Activated T-helper 1 cell treated with anti-CD3 and anti-CD28 coated beads, Interleukin-12 subunit alpha, Interleukin-12 subunit beta, Interleukin-2, Interleukin-4 antibody, amounts not matched to agents 30 ng/mL and 10 ng/mL and 1 ng/mL, durations not matched to agents 14 hours and 24 hours and 36 hours (primary cell): ENCODE results near the gene DCLK1. TPM values are rescaled to one million over a fixed set of nuclear protein-coding genes. Genes with fewer than 3 reads are reported as not detected.

Experiments used
- DNase-seq: peaks from one replicate; pipeline ENCODE4 v3.0.0; 2021; ENCODE audit warnings: low spot score
- H3K27ac Mint-ChIP-seq: one replicate; pipeline ENCODE4 v1.8.0; 2021; ENCODE audit warnings: mild to moderate bottlenecking, mixed read lengths
- H3K27me3 Mint-ChIP-seq: one replicate; pipeline ENCODE4 v1.8.0; 2022; ENCODE audit warnings: mild to moderate bottlenecking, moderate library complexity, mixed read lengths; ENCODE audit not compliant: insufficient read depth
- H3K36me3 Mint-ChIP-seq: one replicate; pipeline ENCODE4 v1.8.0; 2021; ENCODE audit warnings: low read depth, mixed read lengths
- H3K4me1 Mint-ChIP-seq: one replicate; pipeline ENCODE4 v1.8.0; 2021; ENCODE audit warnings: low read depth, mixed read lengths
- H3K4me3 Mint-ChIP-seq: one replicate; pipeline ENCODE4 v1.8.0; 2021; ENCODE audit warnings: mild to moderate bottlenecking, moderate library complexity, mixed read lengths
- H3K9me3 Mint-ChIP-seq: one replicate; pipeline ENCODE4 v1.8.0; 2021; ENCODE audit warnings: mixed read lengths
- intact Hi-C: fragments of 100-400 bp; cut with micrococcal nuclease; formaldehyde crosslinking; loops from one replicate; pipeline ENCODE4 v1.15.1; 2024
- total RNA-seq: library from RNA; stranded (reverse); gene quantifications from 2 replicates; pipeline ENCODE4 v1.2.3, GENCODE V29; 2022

The DCLK1 gene
- total RNA-seq, 1 donor from 2014 or later, result not detected

GRCh38 chr13:35957241-35957731 lies 173.9 kb downstream of the DCLK1 start:
- Mint-ChIP-seq H3K9me3 (no peaks in the 10 kb centered on the region), H3K27ac (no peak overlapping the region), H3K27me3 (no peaks in the 10 kb centered on the region), H3K4me1 (no peaks in the 10 kb centered on the region), H3K36me3 (no peaks in the 10 kb centered on the region), H3K4me3 (no peak overlapping the region)
- intact Hi-C loops, result no loop called here
- DNase-seq, result no peak

- H3K4me1 Mint-ChIP-seq, result no peaks in the 10 kb centered on the region
Measured at GRCh38 chr13:35956074-35956473, 175.1 kb downstream of the DCLK1 start.

GRCh38 chr13:35954207-35954560 lies 177.0 kb downstream of the DCLK1 start:
- H3K9me3 Mint-ChIP-seq, result no peaks in the 10 kb centered on the region
- no peak for DNase-seq
- no peaks in the 10 kb centered on the region for H3K4me1 Mint-ChIP-seq
- H3K36me3 Mint-ChIP-seq, result no peaks in the 10 kb centered on the region
- H3K27ac Mint-ChIP-seq, result no peak overlapping the region
- no peak overlapping the region for H3K4me3 Mint-ChIP-seq
- intact Hi-C loops, result no loop called here
- H3K27me3 Mint-ChIP-seq, result no peaks in the 10 kb centered on the region

More at GRCh38 chr13:35956074-35956473, 175.1 kb downstream of the DCLK1 start:
- Mint-ChIP-seq H3K27me3 (no peaks in the 10 kb centered on the region), H3K9me3 (no peaks in the 10 kb centered on the region), H3K4me3 (no peak overlapping the region), H3K36me3 (no peaks in the 10 kb centered on the region), H3K27ac (no peak overlapping the region)
- intact Hi-C loops, result no loop called here
- no peak for DNase-seq

- H3K4me3 Mint-ChIP-seq, result no peak overlapping the region
- H3K36me3 Mint-ChIP-seq, result no peaks in the 10 kb centered on the region
- H3K27ac Mint-ChIP-seq, result no peak overlapping the region
- DNase-seq, result no peak
- H3K4me1 Mint-ChIP-seq, result no peaks in the 10 kb centered on the region
- H3K9me3 Mint-ChIP-seq, result no peaks in the 10 kb centered on the region
- intact Hi-C loops, result no loop called here
- no peaks in the 10 kb centered on the region for H3K27me3 Mint-ChIP-seq
Measured at GRCh38 chr13:35953537-35954206, 177.5 kb downstream of the DCLK1 start.

GRCh38 chr13:35947315-35947714 lies 183.9 kb downstream of the DCLK1 start:
- no peak overlapping the region for H3K4me3 Mint-ChIP-seq
- H3K9me3 Mint-ChIP-seq, result peaks cover 6% of the 10 kb centered on the region
- no peaks in the 10 kb centered on the region for H3K36me3 Mint-ChIP-seq
- H3K27me3 Mint-ChIP-seq, result no peaks in the 10 kb centered on the region
- intact Hi-C loops, result no loop called here
- no peaks in the 10 kb centered on the region for H3K4me1 Mint-ChIP-seq
- H3K27ac Mint-ChIP-seq, result no peak overlapping the region
- DNase-seq, result no peak

- Mint-ChIP-seq H3K27ac (no peak overlapping the region), H3K4me3 (no peak overlapping the region), H3K9me3 (peaks cover 6% of the 10 kb centered on the region), H3K27me3 (no peaks in the 10 kb centered on the region), H3K36me3 (no peaks in the 10 kb centered on the region), H3K4me1 (no peaks in the 10 kb centered on the region)
- intact Hi-C loops, result no loop called here
- DNase-seq, result no peak
Measured at GRCh38 chr13:35945368-35945767, 185.8 kb downstream of the DCLK1 start.

- Mint-ChIP-seq H3K36me3 (no peaks in the 10 kb centered on the region), H3K27me3 (no peaks in the 10 kb centered on the region), H3K4me1 (no peaks in the 10 kb centered on the region), H3K4me3 (no peak overlapping the region), H3K9me3 (peaks cover 11% of the 10 kb centered on the region), H3K27ac (no peak overlapping the region)
- intact Hi-C loops, result no loop called here
- no peak for DNase-seq
Measured at GRCh38 chr13:35941374-35941773, 189.8 kb downstream of the DCLK1 start.

GRCh38 chr13:35940734-35941133 lies 190.4 kb downstream of the DCLK1 start:
- peaks cover 11% of the 10 kb centered on the region for H3K9me3 Mint-ChIP-seq
- intact Hi-C loops, result no loop called here
- no peak overlapping the region for H3K27ac Mint-ChIP-seq
- no peaks in the 10 kb centered on the region for H3K4me1 Mint-ChIP-seq
- no peak for DNase-seq
- no peak overlapping the region for H3K4me3 Mint-ChIP-seq
- no peaks in the 10 kb centered on the region for H3K36me3 Mint-ChIP-seq
- no peaks in the 10 kb centered on the region for H3K27me3 Mint-ChIP-seq

GRCh38 chr13:35936246-35936978 lies 194.8 kb downstream of the DCLK1 start:
- Mint-ChIP-seq H3K4me1 (no peaks in the 10 kb centered on the region), H3K27me3 (no peaks in the 10 kb centered on the region), H3K4me3 (no peak overlapping the region), H3K27ac (no peak overlapping the region), H3K36me3 (no peaks in the 10 kb centered on the region), H3K9me3 (peaks cover 26% of the 10 kb centered on the region)
- intact Hi-C loops, result no loop called here
- DNase-seq, result no peak

- intact Hi-C loops, result no loop called here
- Mint-ChIP-seq H3K4me3 (no peak overlapping the region), H3K27ac (no peak overlapping the region), H3K4me1 (no peaks in the 10 kb centered on the region), H3K27me3 (no peaks in the 10 kb centered on the region), H3K9me3 (peaks cover 23% of the 10 kb centered on the region), H3K36me3 (no peaks in the 10 kb centered on the region)
- DNase-seq, result no peak
Measured at GRCh38 chr13:35930665-35931631, 200.2 kb downstream of the DCLK1 start.

- Mint-ChIP-seq H3K27me3 (no peaks in the 10 kb centered on the region), H3K9me3 (peaks cover 13% of the 10 kb centered on the region), H3K27ac (no peak overlapping the region), H3K4me1 (no peaks in the 10 kb centered on the region), H3K36me3 (no peaks in the 10 kb centered on the region), H3K4me3 (no peak overlapping the region)
- intact Hi-C loops, result no loop called here
- DNase-seq, result no peak
Measured at GRCh38 chr13:35927567-35928021, 203.6 kb downstream of the DCLK1 start.

GRCh38 chr13:35926859-35927530 lies 204.2 kb downstream of the DCLK1 start:
- Mint-ChIP-seq H3K4me3 (no peak overlapping the region), H3K27me3 (no peaks in the 10 kb centered on the region), H3K36me3 (no peaks in the 10 kb centered on the region), H3K4me1 (no peaks in the 10 kb centered on the region), H3K9me3 (peaks cover 7% of the 10 kb centered on the region), H3K27ac (no peak overlapping the region)
- no peak for DNase-seq
- intact Hi-C loops, result no loop called here
